Measurements from ENCODE around the gene C1orf35.

C1orf35 gene

DNA sequence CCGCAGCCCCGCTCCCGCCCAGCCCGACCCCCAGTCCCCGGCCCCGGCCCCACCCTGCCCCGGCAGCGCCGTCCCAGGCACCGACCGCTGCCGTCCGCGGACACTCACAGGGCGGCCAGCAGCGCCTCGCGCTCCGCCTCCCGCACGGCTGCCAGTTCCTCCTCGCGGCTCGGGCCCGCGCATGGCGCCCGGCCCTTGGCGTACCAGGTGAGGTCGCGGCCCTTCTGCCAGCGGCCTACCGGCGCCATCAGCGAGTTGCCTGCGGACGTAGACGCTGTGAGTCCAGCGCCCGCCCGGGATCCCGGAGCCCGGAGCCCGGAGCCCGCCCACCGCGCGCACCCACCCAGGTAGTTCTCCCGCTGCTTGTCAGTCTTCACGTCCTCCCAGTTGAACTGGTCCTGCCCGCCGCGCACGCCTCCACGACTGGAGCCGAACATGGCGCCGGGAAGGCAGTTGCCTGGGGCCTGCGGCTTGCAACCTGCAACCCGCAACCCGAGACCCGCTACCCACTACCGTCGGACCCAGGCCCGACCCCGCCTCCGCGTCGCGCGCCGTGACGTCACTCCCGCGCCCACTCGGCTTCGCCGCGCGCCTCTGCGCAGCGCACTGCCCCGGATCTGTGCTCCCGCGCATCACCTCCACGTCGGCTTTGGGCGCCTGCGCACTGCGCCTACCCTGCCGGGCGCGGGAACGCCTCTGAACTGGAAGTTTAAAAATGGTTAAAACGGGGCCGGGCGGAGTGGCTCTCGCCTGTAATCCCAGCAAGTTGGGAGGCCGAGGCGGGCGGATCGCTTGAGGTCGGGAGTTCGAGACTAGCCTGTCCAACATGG lies at the start of gene C1orf35:
TSS of gene C1orf35 (minus strand) at position 535 of the 830 bp plus-strand sequence. CDS start at position 437, 98 bp downstream.
- peak; percentile 94 for DNase-seq

DNA sequence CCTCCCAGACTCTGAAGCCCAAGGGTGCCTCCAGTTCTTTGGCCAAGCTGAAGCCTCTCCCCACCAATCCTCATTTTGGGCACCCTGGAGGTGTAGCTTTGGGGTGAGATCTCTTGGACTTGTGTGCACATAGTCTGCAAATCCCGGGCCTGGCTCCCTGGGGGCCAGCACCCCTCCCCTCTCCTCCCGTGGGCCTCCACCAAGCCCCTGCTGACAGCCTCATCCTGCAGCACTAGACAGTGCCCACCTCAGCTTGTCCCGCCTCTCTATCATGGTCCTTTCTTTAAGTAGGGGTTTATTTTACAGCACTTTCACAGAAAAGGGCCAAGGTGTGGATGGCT lies 49.8 kb upstream of the C1orf35 start:
- no peak for DNase-seq

DNA sequence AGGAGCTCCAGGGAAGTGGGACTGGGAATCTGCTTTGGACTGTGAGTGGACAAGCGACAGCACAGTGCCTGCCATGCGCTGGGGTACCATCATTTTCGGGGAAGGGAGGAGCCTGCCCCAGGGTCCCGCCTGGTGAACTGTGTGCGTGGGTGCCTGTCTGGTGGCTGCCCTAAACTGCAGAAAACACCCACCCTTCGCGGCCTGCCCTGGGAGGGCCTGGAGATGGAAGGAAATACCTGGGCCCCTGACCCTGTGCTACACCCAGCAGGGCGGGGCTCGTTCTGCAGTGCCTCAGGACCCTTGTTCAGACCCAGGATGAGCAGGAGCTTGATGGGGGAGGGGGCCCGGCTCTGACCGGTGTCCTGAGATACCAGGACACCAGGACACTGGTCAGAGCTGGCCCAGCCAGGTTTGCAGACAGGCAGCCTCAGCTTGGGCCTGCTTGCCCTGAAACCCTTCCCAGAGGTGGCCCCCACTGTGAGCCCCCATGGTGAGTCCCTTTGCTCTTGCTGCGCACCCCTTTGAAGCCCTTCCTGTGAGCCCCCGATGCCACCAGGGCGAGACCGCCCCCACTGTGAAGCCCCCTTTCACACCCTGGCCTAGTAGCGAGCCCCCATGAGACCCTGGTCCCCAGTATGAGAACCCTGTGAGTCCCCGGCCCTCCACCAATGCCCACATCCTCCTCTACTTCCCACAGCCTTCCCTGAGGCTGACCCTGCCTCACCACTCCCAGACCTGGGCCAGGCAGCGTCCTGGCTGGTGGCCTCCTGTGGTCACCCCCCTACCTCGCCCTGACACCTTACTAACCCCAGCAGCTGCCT lies 49.2 kb upstream of the C1orf35 start:
- DNase-seq: no peak

- no peak for DNase-seq
Observed at GRCh38 chr1:228151180-228151925, 48.2 kb upstream of the C1orf35 start.

DNA sequence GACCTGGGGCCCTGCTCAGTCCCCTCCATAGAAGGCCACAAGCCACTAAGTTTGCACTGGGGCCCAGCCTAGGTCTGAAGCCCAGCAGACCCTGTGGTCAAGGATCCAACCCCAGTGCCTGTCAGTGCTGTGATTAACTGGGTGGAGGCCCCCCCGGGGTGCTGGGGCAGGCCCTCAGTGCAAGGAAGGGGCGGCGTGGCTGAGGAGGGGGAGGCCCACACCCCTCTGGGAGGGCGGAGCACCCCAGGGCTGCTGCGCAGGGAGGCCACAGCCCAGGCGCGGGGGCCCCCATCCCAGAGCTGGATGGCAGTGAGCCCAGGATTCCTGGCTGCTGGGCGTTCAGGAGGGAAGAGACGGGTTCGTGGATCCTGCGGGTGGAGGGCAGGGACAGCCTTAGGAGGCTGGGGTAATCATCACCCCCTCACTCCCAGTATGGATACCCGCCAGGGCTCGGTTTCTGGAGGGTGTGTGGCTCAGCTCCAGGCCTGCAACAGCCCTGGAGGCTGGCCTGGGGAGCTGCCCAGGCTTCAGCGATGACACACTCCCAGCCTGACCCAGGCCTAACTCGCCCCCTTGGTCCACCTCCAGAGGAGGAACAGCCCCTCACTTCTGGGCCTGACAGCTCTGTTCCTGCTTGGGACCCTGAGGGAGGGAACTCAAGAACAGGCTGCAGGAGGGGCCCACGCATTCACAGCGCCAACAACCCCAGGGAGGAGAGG lies 47.5 kb upstream of the C1orf35 start:
- no peak for DNase-seq

- DNase-seq: no peak
Observed at GRCh38 chr1:228150120-228150460, 47.0 kb upstream of the C1orf35 start.

- no peak for DNase-seq
Observed at GRCh38 chr1:228149406-228150119, 46.4 kb upstream of the C1orf35 start, which contains the start of gene GJC2. Gene GJC2, plus strand, starts transcription at chr1:228149930. Its CDS starts 7,829 bp downstream, at chr1:228157759.

DNA sequence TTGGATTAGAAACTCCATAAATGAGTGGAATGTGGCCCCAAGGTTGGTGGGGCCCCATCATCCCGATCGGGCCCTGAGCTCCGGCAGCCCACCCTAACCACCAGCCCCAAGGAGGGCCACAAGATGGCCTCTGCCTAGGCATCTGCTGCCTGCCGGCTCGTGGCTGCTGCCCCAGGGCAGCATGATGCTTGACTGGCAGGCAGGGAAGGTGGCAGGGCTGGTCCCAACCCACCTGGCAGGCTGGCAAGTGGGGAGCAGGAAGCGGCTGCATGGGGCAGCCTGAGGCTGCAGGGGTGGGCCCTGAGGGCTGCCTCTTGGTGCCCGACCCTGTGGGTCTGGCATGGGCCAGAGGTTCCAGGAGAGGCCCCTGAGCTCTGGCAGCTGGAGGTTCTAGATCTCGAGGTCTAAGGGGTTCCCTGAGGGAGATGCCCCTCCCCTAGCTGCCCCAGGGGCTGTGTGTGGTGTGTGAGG lies 45.8 kb upstream of the C1orf35 start:
- DNase-seq: no peak

DNA sequence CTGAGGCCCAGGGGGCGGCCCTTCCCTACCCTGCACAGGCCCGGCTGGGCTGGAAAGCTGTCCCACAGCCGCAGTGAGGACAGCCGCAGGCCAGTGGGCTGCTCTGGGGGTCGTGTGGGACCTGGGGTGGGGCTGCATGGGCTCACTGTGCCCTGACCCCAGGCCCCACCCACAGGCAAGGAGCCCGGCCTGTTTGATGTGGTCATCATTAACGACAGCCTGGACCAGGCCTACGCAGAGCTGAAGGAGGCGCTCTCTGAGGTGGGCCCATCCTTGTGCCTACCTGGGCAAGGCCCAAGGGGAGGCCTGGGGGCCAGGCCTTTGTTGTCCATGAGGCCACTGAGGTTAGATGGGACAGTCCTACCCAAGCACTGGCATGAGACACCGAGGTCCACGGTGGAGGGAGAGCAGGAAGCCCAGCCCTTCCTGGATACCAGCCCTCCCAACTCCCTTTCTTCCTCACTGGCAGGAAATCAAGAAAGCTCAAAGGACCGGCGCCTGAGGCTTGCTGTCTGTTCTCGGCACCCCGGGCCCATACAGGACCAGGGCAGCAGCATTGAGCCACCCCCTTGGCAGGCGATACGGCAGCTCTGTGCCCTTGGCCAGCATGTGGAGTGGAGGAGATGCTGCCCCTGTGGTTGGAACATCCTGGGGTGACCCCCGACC lies 45.2 kb upstream of the C1orf35 start:
- DNase-seq: no peak

- DNase-seq: no peak
Observed at GRCh38 chr1:228147768-228148167, 44.6 kb upstream of the C1orf35 start.

DNA sequence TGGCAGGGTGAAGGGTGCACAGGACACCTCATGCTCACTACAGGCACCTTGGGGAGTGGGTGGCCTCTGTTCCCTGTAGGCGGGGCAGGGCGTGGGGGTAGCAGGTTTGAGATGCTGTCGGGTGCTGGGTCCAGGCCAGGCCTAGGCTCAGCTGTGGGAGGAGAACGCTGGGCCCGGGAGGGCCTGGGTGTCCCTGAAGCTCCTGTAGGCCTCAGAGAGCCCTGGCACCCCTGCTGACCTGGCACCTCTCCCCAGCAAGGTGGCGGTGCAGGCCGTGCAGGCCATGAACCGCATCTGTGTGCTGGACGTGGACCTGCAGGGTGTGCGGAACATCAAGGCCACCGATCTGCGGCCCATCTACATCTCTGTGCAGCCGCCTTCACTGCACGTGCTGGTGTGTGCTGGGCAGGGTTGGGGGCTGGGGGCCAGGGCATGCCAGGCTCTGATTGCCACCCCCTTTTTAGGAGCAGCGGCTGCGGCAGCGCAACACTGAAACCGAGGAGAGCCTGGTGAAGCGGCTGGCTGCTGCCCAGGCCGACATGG lies 44.1 kb upstream of the C1orf35 start:
- DNase-seq: no peak

DNA sequence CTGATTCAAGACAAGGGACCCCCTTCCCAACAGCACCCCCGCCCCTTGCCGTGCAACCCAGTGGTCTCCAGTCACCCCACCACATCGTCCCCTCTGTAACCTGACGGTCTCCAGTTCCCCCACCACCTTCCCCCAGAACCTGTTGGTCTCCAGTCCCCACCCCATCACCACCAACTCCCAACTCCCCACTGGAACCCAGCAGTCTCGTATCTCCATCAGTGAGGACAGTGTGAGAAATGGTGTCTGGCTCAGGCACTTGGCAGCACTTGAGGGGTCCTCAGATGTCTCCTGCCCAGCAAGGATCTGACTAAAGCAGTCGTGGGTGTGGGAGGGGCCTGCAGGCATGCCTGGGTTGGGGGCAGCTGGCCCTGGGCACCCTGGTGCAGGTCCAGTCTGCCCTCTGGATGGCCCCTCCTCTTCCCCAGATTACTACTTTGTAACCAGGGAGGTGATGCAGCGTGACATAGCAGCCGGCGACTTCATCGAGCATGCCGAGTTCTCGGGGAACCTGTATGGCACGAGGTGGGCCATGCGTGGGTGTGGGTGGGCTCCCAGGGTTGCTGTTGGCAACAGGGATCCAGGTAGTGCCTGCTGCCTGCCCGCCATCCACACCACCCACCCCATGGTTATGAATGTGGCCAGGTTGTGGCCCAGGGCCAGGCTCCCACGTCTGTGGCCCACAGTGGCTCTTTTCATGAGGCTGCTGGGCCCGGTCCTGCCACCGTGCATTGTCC lies 43.5 kb upstream of the C1orf35 start:
- DNase-seq: no peak

GRCh38 chr1:228145463-228146416 lies 42.6 kb upstream of the C1orf35 start:
- DNase-seq: no peak

DNA sequence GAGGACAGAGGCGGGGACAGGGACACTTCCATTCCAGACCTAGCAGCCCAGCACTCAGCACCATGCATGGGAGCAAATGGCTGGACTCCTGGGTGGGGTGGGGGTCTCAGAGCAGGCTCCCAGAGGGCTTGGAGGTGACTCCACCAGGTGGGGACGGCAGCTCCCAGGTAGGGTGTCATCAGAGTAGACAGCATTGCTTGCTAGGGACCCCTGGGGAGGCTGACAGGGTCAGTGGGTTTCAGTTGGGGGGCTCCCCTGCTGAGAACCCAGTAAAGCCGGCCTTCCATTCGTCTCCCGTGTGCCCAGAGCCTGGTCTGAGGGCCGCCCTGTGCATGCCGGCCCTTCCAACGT lies 41.8 kb upstream of the C1orf35 start:
- DNase-seq: no peak

- no peak for DNase-seq
Observed at GRCh38 chr1:228144193-228144992, 41.3 kb upstream of the C1orf35 start.

DNA sequence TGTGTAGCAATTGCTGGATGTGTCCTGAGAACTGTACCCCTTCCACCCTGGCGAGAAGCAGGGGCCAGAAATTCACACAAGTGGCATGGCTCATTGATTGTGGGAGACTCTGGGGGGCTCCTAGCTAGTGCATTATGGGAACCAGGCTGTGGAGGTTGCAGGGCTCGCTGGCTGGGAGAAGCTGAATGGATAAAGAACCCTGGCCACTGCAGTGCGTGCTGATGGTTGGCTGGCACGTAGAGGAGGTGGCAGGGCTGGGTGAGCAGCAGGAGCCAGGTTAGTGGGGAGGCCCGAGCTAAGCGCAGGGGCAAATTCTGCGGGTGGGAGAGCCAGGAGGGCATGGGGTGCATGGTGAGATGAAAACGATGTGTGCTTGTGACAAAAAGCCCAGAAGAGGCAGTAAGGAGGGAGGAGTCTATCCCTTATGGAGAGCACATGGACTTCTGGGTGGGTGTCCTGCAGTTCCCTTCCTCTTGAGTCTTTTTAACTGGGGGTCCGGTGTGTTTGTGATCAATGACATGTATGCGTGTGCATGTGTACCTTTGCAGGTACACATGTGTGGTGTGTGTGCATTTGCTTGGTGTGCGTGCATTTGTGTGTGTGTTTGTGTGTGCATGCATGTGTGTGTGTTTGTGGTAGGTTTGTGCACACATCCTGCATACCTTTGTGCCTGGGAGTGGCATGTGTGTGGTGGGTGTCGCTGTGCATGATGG lies 40.5 kb upstream of the C1orf35 start:
- no peak for DNase-seq

- no peak for DNase-seq
Observed at GRCh38 chr1:228142701-228143136, 39.6 kb upstream of the C1orf35 start.
